Measurements from ENCODE around the gene ITPKB.

The ITPKB gene

DNA sequence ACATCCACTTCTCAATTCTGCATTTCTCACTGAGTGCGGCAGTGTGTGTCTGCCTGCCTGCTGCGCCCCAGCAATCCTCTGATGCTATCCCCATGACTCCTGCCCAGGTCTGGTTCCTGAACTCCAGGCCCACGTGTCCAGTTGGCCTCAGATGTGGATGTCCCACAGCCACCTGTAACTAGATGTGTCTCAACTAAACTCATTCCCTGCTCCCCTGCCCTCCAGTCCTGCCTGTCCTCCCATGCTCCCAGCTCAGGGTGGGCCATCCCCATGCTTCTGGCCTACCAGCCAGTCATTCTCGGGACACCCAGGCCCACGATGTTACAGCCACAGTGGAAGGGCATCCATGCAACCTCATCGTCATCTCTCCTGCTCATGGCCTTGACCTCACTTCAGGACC is 113.8 kb downstream of the ITPKB start:
- TF ChIP-seq YY1 (IDR thresholded peaks at IDR 0.05; ENCODE audit: low read depth) (no peak), TAF1 (IDR thresholded peaks at IDR 0.05; ENCODE audit: low read depth) (no peak), EGR1 (IDR thresholded peaks at IDR 0.05) (no peak), TCF12 (IDR thresholded peaks at IDR 0.05; ENCODE audit: low read depth) (no peak), NFIC (IDR thresholded peaks at IDR 0.05) (no peak), EP300 (IDR thresholded peaks at IDR 0.05; ENCODE audit: borderline replicate concordance) (no peak), RAD21 (IDR thresholded peaks at IDR 0.05; ENCODE audit: low read depth) (no peak), CREB1 (IDR thresholded peaks at IDR 0.05; ENCODE audit: low read depth) (no peak), TEAD4 (IDR thresholded peaks at IDR 0.05) (no peak)
- TF ChIP-seq, protein P1, sequence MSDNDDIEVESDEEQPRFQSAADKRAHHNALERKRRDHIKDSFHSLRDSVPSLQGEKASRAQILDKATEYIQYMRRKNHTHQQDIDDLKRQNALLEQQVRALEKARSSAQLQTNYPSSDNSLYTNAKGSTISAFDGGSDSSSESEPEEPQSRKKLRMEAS (IDR thresholded peaks at IDR 0.05): no peak
- TF ChIP-seq, protein P2, sequence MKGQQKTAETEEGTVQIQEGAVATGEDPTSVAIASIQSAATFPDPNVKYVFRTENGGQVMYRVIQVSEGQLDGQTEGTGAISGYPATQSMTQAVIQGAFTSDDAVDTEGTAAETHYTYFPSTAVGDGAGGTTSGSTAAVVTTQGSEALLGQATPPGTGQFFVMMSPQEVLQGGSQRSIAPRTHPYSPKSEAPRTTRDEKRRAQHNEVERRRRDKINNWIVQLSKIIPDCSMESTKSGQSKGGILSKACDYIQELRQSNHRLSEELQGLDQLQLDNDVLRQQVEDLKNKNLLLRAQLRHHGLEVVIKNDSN (IDR thresholded peaks at IDR 0.05): no peak

DNA sequence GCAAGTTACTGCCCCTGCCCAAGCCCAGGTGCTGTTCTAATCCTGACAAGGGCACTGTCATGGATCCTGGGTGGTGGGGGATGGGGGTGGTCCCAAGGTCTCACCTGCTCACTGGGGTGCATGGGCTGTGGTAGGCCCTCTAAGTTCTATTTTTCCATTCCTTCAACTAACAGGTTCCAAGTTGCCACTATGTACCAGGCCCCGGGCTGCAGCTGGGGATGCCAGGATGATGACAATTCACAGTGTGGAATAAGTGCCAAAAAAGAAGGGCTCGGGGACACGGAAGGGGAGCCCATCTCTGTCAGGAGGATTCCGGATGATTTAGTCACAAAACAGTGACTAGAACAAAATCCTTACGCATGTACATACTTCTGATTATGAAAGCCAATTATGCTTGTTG is 114.6 kb downstream of the ITPKB start:
- TF ChIP-seq CEBPB (IDR thresholded peaks at IDR 0.05) (no peak), ZBTB7A (IDR thresholded peaks at IDR 0.05; ENCODE audit: low read depth) (no peak), EGR1 (IDR thresholded peaks at IDR 0.05) (no peak), TEAD4 (IDR thresholded peaks at IDR 0.05) (no peak), YY1 (IDR thresholded peaks at IDR 0.05; ENCODE audit: low read depth) (no peak), TCF12 (IDR thresholded peaks at IDR 0.05; ENCODE audit: low read depth) (no peak), FOXM1 (IDR thresholded peaks at IDR 0.05; ENCODE audit: borderline replicate concordance, low read depth) (no peak), CREB1 (IDR thresholded peaks at IDR 0.05; ENCODE audit: low read depth) (no peak), TAF1 (IDR thresholded peaks at IDR 0.05; ENCODE audit: low read depth) (no peak), RAD21 (IDR thresholded peaks at IDR 0.05; ENCODE audit: low read depth) (no peak), EP300 (IDR thresholded peaks at IDR 0.05; ENCODE audit: borderline replicate concordance) (no peak), NFIC (IDR thresholded peaks at IDR 0.05) (no peak)
- TF ChIP-seq, protein P3, sequence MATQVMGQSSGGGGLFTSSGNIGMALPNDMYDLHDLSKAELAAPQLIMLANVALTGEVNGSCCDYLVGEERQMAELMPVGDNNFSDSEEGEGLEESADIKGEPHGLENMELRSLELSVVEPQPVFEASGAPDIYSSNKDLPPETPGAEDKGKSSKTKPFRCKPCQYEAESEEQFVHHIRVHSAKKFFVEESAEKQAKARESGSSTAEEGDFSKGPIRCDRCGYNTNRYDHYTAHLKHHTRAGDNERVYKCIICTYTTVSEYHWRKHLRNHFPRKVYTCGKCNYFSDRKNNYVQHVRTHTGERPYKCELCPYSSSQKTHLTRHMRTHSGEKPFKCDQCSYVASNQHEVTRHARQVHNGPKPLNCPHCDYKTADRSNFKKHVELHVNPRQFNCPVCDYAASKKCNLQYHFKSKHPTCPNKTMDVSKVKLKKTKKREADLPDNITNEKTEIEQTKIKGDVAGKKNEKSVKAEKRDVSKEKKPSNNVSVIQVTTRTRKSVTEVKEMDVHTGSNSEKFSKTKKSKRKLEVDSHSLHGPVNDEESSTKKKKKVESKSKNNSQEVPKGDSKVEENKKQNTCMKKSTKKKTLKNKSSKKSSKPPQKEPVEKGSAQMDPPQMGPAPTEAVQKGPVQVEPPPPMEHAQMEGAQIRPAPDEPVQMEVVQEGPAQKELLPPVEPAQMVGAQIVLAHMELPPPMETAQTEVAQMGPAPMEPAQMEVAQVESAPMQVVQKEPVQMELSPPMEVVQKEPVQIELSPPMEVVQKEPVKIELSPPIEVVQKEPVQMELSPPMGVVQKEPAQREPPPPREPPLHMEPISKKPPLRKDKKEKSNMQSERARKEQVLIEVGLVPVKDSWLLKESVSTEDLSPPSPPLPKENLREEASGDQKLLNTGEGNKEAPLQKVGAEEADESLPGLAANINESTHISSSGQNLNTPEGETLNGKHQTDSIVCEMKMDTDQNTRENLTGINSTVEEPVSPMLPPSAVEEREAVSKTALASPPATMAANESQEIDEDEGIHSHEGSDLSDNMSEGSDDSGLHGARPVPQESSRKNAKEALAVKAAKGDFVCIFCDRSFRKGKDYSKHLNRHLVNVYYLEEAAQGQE (IDR thresholded peaks at IDR 0.05; ENCODE audit: low read depth): no peak
- TF ChIP-seq, protein P2 (IDR thresholded peaks at IDR 0.05): no peak
- TF ChIP-seq, protein P1 (IDR thresholded peaks at IDR 0.05): no peak

DNA sequence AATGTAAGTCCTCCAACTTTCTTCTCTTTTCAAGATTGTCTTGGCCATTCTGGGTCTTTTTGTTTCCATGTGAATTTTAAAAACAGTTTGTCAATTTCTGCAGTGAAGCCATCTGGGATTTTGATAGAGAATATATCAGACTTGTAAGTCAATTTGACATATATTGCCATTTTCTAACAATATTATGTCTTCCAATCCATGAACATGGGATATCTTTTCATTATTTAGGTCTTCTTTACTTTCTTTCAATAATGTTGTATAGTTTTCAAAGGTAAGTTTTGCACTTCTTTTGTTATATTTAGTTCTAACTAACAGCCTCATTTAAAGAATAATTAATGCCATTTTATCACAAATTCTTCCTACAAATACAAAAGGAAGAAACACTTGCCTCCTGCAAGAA is 117.1 kb downstream of the ITPKB start:
- TF ChIP-seq EP300 (IDR thresholded peaks at IDR 0.05; ENCODE audit: borderline replicate concordance) (no peak), EGR1 (IDR thresholded peaks at IDR 0.05) (no peak)

DNA sequence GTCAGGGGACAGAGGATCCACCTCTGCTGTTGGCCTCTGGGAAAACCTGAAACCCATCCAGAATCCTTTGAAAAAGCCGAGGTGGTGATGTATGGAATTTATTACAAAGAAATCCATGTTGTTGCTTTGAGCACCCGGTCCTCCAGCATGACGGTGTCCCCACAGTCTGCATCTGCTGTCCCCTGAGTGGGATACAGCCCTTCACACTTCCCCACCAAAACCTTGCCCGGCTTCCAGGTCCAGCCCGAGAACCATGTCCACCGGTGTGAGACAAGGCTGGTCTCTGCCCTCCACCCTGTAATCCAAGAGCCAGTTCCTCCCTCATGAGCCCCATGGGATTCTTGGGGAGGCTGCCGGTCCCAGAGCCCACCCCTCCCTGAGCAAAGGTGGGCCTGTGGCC is 120.1 kb downstream of the ITPKB start:
- no peak for TF ChIP-seq EGR1 (IDR thresholded peaks at IDR 0.05)

DNA sequence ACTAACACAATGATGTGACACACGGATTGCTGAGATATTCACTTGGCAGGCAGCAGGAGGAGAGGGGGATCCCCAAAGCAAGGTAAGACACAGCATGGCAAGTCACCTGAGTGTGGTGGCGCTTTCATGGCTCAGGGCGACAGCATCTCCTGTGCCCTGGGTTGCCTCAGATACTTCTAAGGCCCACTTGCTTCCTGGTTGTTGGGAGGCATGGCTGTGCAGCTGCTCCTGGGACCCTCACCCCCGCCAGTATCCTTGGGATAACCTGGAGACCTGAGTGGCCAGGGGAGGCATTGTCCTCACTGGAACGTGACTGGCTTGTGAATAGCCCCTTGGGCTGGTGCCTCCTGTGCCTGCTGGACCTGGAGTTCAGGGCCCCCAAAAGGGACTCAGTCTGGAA is 120.7 kb downstream of the ITPKB start:
- TF ChIP-seq TAF1 (IDR thresholded peaks at IDR 0.05; ENCODE audit: low read depth) (no peak), EGR1 (IDR thresholded peaks at IDR 0.05) (no peak), NFIC (IDR thresholded peaks at IDR 0.05) (no peak), CEBPB (IDR thresholded peaks at IDR 0.05) (no peak), RAD21 (IDR thresholded peaks at IDR 0.05; ENCODE audit: low read depth) (no peak), YY1 (IDR thresholded peaks at IDR 0.05; ENCODE audit: low read depth) (no peak)
- TF ChIP-seq, protein P1 (IDR thresholded peaks at IDR 0.05): no peak
- TF ChIP-seq, protein P3 (IDR thresholded peaks at IDR 0.05; ENCODE audit: low read depth): no peak
- TF ChIP-seq, protein P2 (IDR thresholded peaks at IDR 0.05): no peak

DNA sequence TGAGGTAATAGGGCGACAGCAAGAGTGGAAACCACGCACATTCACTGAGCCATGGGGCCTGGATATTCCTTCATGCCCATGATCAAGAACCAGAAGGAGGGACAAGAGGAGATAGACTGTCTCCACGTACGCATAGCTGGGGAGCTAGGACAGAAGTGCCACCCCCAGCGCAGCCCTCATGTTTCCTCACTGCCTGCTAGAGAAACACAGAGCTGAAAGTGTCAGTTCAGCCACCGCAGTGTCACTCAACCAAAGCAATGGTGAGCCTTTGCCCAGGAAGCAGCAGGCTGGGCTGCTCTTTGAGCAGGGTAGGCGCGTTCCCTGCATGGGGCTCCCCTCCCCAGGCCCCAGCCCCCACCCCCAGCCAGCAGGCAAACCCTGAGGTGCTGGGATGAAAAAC is 122.0 kb downstream of the ITPKB start:
- TF ChIP-seq EP300 (IDR thresholded peaks at IDR 0.05; ENCODE audit: borderline replicate concordance): no peak
- TF ChIP-seq, protein P2 (IDR thresholded peaks at IDR 0.05): no peak
- TF ChIP-seq CEBPB (IDR thresholded peaks at IDR 0.05): no peak
- TF ChIP-seq CREB1 (IDR thresholded peaks at IDR 0.05; ENCODE audit: low read depth): no peak
- no peak for TF ChIP-seq YY1 (IDR thresholded peaks at IDR 0.05; ENCODE audit: low read depth)
- TF ChIP-seq, protein P3 (IDR thresholded peaks at IDR 0.05; ENCODE audit: low read depth): no peak
- TF ChIP-seq, protein P1 (IDR thresholded peaks at IDR 0.05): no peak
- no peak for TF ChIP-seq ZBTB7A (IDR thresholded peaks at IDR 0.05; ENCODE audit: low read depth)
- TF ChIP-seq TAF1 (IDR thresholded peaks at IDR 0.05; ENCODE audit: low read depth): no peak
- TF ChIP-seq FOXM1 (IDR thresholded peaks at IDR 0.05; ENCODE audit: borderline replicate concordance, low read depth): no peak
- TF ChIP-seq EGR1 (IDR thresholded peaks at IDR 0.05): no peak
